ENCODE measurements around the gene THAP5. TPM values are rescaled to one million over a fixed set of nuclear protein-coding genes. Genes with fewer than 3 reads are reported as not detected.

Gene THAP5
- polyA plus RNA-seq, 3 donors, result 3.0 to 10.7 (median 9.9) TPM

GRCh38 chr7:108526768-108527017 is 42.8 kb downstream of the THAP5 start:
- no peaks in the 10 kb centered on the region for H3K9me3 Mint-ChIP-seq
- H3K9me3 ChIP-seq (replicated peaks in 1 of 2; ENCODE audit: control insufficient read depth in 1 of 2, insufficient read depth in 1 of 2, low read length in 2 of 2), result no peaks in the 10 kb centered on the region
- H2AFZ ChIP-seq (ENCODE audit: insufficient read depth, low read depth, low read length, poor library complexity, severe bottlenecking), result peak overlapping the region; percentile 75
- H3K36me3 ChIP-seq (replicated peaks in 1 of 2; ENCODE audit: control insufficient read depth in 1 of 2, insufficient read depth in 2 of 2, low read length in 2 of 2), result peaks cover 0 to 8% of the 10 kb centered on the region in 2 donors
- WGBS (ENCODE audit: insufficient coverage), result no CpG with 5 or more reads among the region's 3 CpGs
- peak overlapping the region; percentile 99 for H3K9ac ChIP-seq (ENCODE audit: insufficient read depth, low read length, poor library complexity, severe bottlenecking)
- peaks cover 28% of the 10 kb centered on the region for H3K4me1 Mint-ChIP-seq
- H3K4me2 ChIP-seq (replicated peaks; ENCODE audit: extremely low read depth, low read length, poor library complexity, severe bottlenecking), result peak overlapping the region; percentile 72
- peaks cover 11 to 14% of the 10 kb centered on the region in 2 donors for H3K36me3 Mint-ChIP-seq
- H3K27me3 ChIP-seq (ENCODE audit: control insufficient read depth in 2 of 2, insufficient read depth in 2 of 2, low read length in 2 of 2), result no peaks in the 10 kb centered on the region
- intact Hi-C loops (cut with micrococcal nuclease), result loop anchor here (2.0 kb wide), 1 partner anchor 42 kb away; the partner anchor contains the start of genes DNAJB9 (in 2 of the 2) and THAP5 (in 2 of the 2)
- H3K27ac Mint-ChIP-seq, result peak overlapping the region; percentile 99 to 100 (median 100)
- H3K27me3 Mint-ChIP-seq (ENCODE audit: low read depth in 3 of 3), result peaks cover 1 to 6% (median 5%) of the 10 kb centered on the region in 3 donors
- peaks cover 36% of the 10 kb centered on the region for H3K79me2 ChIP-seq (ENCODE audit: insufficient read depth, low read length)
- peaks cover 23 to 34% of the 10 kb centered on the region in 2 donors for H3K4me1 ChIP-seq (ENCODE audit: control insufficient read depth in 1 of 2, insufficient read depth in 2 of 2, low read length in 2 of 2)
- peaks cover 32% of the 10 kb centered on the region for H4K20me1 ChIP-seq (ENCODE audit: insufficient read depth, low read length)
- peak overlapping the region; percentile 96 to 100 for H3K27ac ChIP-seq (ENCODE audit: low read depth in 1 of 2, low read length in 2 of 2)
- peak overlapping the region; percentile 79 to 98 (median 82) for H3K4me3 ChIP-seq (replicated peaks in 1 of 3; ENCODE audit: low read depth in 2 of 3, low read length in 3 of 3)
- H3K4me3 Mint-ChIP-seq, result peak overlapping the region; percentile 96 to 99
- no peak for DNase-seq
- no peak for TF ChIP-seq CTCF (IDR thresholded peaks at IDR 0.05)

- Mint-ChIP-seq H3K27me3 (ENCODE audit: low read depth in 3 of 3) (peaks cover 1 to 5% (median 4%) of the 10 kb centered on the region in 3 donors), H3K27ac (peak within 1 kb of the TSS; percentile 99 to 100 (median 100)), H3K4me3 (peak within 1 kb of the TSS; percentile 96 to 99), H3K9me3 (no peaks in the 10 kb centered on the region), H3K36me3 (peaks cover 16 to 19% of the 10 kb centered on the region in 2 donors), H3K4me1 (peaks cover 33% of the 10 kb centered on the region)
- Histone ChIP-seq H4K20me1 (ENCODE audit: insufficient read depth, low read length) (peaks cover 38% of the 10 kb centered on the region), H3K4me2 (replicated peaks; ENCODE audit: extremely low read depth, low read length, poor library complexity, severe bottlenecking) (peak within 1 kb of the TSS; percentile 83), H3K36me3 (replicated peaks in 1 of 2; ENCODE audit: control insufficient read depth in 1 of 2, insufficient read depth in 2 of 2, low read length in 2 of 2) (peaks cover under 1 to 13% of the 10 kb centered on the region in 2 donors), H2AFZ (ENCODE audit: insufficient read depth, low read depth, low read length, poor library complexity, severe bottlenecking) (peak within 1 kb of the TSS; percentile 75), H3K27me3 (ENCODE audit: control insufficient read depth in 2 of 2, insufficient read depth in 2 of 2, low read length in 2 of 2) (no peaks in the 10 kb centered on the region), H3K4me3 (replicated peaks in 1 of 3; ENCODE audit: low read depth in 2 of 3, low read length in 3 of 3) (peak within 1 kb of the TSS; percentile 82 to 98 (median 82)), H3K4me1 (ENCODE audit: control insufficient read depth in 1 of 2, insufficient read depth in 2 of 2, low read length in 2 of 2) (peaks cover 23 to 34% of the 10 kb centered on the region in 2 donors), H3K9ac (ENCODE audit: insufficient read depth, low read length, poor library complexity, severe bottlenecking) (peak within 1 kb of the TSS; percentile 99), H3K9me3 (replicated peaks in 1 of 2; ENCODE audit: control insufficient read depth in 1 of 2, insufficient read depth in 1 of 2, low read length in 2 of 2) (no peaks in the 10 kb centered on the region), H3K27ac (ENCODE audit: low read depth in 1 of 2, low read length in 2 of 2) (peak within 1 kb of the TSS; percentile 96 to 100), H3K79me2 (ENCODE audit: insufficient read depth, low read length) (peaks cover 41% of the 10 kb centered on the region)
- intact Hi-C loops (cut with micrococcal nuclease), result loop anchor here (2.0 kb wide), 1 partner anchor 43 kb away; the partner anchor contains the start of genes DNAJB9 (in 2 of the 2) and THAP5 (in 2 of the 2)
- under 1% methylated on average over 50 of the region's 64 CpGs for WGBS (ENCODE audit: insufficient coverage)
- no peak for TF ChIP-seq CTCF (IDR thresholded peaks at IDR 0.05)
- DNase-seq, result peak; percentile 99 to 100 (median 100)
These were observed 43.3 kb downstream of the THAP5 start, which contains the start of gene PNPLA8 for GRCh38 chr7:108525985-108526767. TSS of gene PNPLA8 (minus strand) at chr7:108526135. CDS start at chr7:108515491, 10,644 bp downstream.

Data from CD14-positive monocyte (primary cell).